Testis (tissue), 2 donors: ENCODE measurements around the gene NUP93.

Source experiments
- POLR2A ChIP-seq: fragments of 450-650 bp; IDR thresholded peaks from one replicate; pipeline ENCODE4 v1.6.1; 2017; ENCODE audit warnings: antibody characterized with exemption, mild to moderate bottlenecking, moderate library complexity
- TF ChIP-seq, protein P1 (sequence below), 3 experiments: fragments of 450-650 bp in 2 of 3; fragments of 200-600 bp in 1 of 3; sonication (generic) in 1 of 3; IDR thresholded peaks; one replicate each; pipeline ENCODE4 v1.5.1; 2016 to 2019; ENCODE audit warnings: antibody characterized with exemption in 3 of 3, mild to moderate bottlenecking in 2 of 3, moderate library complexity in 1 of 3

- TF ChIP-seq, protein P1, sequence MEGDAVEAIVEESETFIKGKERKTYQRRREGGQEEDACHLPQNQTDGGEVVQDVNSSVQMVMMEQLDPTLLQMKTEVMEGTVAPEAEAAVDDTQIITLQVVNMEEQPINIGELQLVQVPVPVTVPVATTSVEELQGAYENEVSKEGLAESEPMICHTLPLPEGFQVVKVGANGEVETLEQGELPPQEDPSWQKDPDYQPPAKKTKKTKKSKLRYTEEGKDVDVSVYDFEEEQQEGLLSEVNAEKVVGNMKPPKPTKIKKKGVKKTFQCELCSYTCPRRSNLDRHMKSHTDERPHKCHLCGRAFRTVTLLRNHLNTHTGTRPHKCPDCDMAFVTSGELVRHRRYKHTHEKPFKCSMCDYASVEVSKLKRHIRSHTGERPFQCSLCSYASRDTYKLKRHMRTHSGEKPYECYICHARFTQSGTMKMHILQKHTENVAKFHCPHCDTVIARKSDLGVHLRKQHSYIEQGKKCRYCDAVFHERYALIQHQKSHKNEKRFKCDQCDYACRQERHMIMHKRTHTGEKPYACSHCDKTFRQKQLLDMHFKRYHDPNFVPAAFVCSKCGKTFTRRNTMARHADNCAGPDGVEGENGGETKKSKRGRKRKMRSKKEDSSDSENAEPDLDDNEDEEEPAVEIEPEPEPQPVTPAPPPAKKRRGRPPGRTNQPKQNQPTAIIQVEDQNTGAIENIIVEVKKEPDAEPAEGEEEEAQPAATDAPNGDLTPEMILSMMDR (IDR thresholded peaks at IDR 0.05), result no peak
- no peak for TF ChIP-seq POLR2A
Measured at GRCh38 chr16:56780646-56781045, 50.7 kb downstream of the NUP93 start.
